HG02973 (cell line): ENCODE measurements around the gene ZNRF1.
"Not testable (repeated sequence)": the region's sequence is repeated elsewhere in the genome, so short reads cannot be mapped to it uniquely, and the experiment has no call there.

Source experiments
- ATAC-seq: cut with Tn5 transposase; IDR thresholded peaks from one replicate; pipeline ENCODE4 v1.9.1; 2021; ENCODE audit warnings: moderate library complexity; ENCODE audit not compliant: unreplicated experiment

Gene ZNRF1

DNA sequence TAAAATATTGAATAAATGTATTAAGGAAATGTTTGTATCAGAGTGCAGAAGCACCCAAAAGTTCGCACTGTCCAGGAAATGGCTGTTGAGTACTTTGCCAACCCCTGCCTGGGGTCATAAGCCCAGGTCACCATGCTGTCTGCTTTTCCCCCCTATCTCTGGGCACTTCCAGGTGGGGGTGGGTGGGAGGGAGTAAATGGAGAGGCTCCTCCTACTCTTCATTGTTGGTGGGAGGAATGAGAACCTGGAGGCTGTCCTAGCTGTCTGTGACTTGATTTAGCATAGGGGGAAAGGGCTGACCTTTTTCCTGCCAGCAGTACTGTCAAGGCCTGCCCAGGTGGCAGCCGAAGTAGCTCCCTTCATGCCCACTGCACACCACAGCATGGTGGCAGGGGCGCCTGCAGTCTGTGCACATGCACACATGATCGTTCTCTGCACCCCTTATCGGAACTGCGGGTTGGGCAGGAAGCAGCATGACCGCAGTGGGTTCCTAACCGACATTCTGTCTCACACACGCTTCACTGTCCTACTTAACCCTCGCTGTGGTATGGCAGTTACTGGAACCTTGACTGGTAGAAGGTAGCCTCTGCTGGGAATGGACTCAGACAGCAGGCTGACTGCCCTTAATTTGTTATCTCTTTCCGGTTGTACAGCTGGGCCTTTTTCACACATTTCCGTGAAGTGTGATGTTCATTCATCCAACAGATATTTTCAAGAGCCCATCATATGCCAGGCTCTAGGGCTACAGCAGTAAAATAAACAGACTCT, 76.3 kb downstream of the ZNRF1 start:
- ATAC-seq, result peak; percentile 93

DNA sequence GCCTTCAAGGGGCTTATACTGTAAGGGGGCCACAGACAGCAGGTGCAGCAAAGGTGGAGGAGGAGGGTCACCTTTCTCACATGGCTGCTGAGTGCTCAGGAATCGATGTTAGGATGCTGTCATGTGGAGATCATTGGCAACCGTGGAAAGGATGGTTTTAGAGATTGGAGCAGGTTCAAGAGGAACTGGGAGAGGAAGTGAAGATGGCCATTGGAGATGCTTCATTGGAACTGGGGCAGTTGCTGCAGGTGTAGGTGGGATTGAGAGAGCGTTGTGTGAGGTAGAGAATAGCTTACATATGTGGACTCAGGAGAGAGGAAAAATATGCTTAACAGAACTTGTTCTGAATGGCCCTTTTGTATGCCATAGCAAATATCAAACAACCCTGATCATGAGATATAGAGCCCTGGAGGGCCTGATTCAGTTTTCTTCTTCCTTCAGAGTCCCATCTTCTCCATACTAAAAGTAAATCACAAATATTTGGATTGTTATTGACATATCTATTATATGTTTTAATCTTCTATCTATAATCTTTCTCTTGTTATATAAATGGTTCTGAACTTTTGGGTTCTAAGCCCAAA, 77.0 kb downstream of the ZNRF1 start:
- peak; percentile 9 for ATAC-seq

DNA sequence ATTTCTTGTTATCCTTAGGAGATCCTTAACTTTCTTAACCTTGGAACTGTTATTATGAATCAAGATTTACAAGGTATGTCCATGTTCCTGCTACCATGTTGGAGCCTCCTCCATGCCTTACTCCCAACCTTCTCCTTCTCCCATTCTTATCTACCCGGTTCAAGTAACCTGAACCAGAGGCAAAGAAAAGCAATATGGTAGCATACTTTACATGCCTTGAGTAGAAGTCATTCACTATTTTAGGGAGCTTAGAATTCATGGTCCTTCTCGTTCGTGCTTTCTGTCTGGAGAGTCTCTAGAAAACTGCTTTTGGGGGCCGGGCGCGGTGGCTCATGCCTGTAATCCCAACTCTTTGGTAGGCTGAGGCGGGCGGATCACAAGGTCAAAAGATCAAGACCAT, 80.1 kb downstream of the ZNRF1 start:
- ATAC-seq, result no peak

DNA sequence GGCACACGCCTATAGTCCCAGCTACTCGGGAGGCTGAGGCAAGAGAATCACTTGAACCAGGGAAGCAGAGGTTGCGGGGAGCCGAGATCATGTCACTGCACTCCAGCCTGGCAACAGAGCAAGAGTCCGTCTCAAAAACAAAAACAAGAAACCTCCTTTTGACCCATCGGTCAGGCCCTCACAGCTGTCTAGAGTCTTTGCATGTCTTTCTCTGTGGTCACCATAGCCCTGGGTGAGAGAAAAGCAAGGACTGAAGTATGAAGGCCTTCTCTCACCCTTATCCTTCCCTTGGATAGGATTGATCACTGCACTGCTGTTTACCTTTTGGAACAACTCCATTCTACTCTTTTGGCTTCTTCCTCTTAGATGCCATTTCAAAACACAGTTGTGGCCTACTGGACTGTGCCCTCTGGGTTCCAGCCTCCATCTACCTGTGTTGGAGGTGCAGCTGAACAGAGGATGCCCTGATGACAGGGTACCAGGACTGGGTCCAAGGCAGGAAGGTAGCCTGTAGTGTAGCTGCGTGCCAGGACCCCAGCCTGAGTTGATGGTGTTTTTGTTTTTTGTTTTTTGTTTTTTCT, 80.6 kb downstream of the ZNRF1 start:
- ATAC-seq, result no peak

DNA sequence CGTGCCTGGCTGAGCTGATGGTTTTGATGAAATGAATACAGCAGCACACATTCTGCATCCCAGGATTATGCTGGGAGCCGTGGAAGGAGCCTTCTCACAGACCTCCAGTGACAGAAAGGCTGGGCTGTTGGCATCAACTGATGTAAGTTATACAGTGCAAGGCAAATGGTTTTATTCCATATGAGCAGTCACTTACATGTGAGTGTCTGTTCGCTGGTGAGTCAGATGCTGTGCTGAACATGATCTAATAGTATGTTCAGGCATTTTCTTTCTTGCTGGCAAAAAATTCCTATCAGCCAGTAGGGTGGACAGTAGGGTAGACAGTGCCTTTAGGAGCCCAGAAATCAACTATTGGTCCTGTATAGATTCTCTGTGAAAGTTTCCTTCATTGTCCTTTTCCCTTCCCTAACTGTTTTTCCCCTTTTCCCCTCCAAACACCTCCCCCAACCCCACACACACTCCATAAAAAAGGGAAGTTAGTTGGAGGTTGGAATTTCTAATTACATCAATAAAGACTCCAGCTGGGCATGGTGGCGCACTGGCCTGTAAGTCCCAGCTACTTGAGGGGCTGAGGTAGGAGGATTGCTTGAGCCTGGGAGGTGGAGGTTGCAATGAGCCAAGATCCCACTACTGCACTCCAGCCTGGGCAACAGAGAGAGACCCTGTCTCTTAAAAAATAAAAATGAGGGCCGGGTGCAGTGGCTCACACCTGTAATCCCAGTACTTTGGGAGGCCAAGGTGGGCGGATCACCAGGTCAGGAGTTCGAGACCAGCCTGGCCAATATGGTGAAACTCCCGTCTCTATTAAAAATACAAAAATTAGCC, 81.6 kb downstream of the ZNRF1 start:
- no peak for ATAC-seq

DNA sequence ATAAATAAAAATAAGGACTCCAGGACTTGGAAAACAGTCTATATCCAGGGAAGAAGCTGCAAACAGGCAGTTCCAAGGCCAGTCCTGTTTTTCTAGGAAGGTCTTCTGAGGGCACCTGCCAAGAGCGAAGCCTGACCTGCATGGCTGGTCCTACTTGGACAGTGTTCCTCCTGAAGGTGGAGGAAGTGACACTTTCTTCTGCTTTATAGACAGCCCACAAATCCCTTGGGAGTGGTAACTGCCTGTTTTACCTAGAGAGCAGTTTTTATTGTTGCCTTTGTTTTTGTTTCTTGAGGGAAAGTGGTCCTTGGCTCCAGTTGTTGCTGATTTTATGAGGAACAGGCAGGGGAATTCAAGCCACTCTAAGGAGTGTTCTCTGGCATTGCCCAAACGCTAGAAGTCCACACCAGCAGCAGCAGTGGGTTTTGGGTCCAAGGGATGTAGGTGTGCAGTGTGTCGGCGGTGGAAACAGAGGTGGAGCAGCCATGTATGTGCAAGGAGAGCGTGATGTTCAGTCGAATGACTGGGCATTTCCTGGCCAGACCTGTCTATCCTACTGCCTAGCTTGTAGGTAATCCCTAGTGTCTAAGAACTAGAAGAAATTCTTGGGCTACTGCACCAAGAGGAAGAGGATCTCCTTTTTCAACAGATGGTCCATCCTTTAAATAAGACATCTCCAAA, 82.5 kb downstream of the ZNRF1 start:
- ATAC-seq, result no peak

DNA sequence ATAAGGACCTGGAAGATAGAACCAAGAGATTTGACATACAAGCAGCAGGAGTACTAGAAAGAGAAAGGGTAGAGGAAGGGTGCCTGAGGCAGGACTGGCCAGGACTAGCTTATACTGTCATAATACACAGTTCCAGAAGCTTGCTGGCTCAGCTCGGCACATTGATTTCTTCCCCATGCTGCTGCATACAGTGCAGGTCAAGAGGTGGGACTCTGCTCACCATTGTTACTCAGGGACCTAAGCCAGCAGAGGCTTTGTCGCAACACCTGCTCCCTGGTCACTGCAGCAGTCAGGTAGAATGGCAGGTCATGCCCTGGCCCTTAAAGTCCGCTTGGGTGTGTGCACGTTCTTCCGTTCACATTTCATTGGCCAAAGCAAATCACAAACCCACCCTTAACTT, 85.0 kb downstream of the ZNRF1 start:
- no peak for ATAC-seq

DNA sequence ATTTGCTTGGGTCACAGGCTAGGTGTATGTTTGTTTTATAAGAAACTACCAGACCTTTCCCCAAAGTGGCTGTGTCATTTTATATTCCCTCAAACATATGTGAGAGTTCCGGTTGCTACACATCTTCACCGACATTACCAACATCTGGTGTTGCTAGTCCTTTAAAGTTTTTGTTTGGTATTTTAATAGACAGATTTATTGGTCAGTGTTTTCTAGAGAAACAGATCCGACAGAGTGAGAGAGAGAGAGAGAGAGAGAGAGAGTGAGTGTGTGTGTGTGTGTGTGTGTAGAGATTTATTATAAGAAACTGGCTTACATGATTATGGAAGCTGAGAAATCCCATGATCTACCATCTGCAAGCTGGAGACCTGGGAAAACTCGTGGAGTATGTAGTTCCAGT, 86.7 kb downstream of the ZNRF1 start:
- ATAC-seq, result no peak

DNA sequence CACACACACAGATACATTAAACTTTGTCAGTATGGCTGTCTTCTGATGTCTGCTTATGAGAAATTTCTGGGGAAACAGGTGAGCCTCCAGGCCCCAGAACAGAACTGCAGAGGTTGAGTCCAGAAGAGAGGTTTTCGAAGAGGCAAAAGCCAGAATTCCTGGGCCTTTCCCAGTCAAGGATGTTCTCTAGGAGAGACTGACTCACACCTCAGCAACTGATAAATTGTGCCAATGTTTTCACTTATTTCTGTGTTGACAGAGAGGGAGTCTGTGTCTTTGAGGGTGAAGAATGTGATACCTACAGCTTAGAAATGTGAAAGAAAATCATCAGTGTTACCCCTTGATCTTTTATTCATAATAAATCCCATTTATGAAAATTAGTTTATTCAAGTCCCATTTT, 87.5 kb downstream of the ZNRF1 start:
- no peak for ATAC-seq

DNA sequence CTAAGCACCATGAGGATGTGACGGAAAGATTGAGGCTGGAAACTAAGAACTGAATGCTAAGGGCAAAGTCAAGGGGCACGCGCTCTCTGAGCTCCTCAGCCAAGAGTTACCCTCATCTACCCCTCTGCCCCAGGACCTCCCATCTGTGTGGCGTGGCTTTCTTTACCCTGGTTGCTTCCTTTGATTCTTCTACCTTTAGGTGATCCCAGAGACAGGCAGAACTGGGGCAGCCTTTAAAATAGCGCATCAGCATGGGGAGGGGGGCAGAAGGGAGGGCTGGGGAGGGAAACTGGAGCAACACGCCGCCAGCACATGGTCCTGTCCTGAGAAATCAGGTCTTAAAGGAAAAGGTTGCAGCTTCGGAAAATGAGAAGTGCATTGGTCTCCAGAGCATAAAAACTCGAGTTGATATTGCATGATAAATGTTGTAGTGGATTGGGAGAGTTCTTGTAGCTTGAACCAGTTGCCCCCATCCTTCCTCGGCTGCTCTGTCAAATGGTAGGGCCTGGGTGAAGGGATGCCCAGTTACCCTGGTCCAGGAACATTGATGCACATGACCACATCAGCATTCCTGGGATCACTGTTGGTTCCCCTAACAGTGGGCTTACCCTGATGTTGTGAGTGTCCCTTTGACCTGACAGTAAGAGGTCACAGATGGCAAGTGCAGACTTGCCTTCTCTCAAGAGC, 88.0 kb downstream of the ZNRF1 start:
- no peak for ATAC-seq

DNA sequence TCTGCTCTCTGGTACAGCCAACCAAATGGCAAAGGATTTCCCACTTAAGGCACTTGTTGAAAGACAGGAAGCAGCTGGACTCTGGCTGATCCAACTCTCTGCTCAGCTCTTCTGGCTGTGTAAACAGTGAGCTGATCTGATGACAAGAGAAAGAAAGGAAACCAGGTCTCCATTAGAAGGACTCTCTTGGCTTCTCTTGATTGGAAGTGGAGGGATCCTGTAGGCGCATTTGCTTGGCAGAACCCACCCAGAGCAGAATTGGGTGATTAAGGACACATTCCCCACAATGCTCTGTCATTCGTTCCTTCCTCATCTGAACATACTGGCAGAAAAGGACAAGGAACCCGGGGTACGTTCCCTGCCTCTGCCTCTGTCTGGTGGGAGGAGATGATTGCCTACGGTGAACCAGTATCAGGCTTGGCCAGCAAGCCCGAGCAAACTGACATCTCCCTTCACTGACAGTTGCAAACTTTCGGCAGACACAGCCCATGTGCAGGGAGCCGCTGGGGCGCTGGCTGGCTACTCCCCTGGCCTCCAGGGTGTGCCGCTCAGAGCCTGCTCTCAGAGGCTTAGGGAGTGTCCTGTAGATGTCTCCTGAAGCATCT, 88.7 kb downstream of the ZNRF1 start:
- ATAC-seq, result no peak

DNA sequence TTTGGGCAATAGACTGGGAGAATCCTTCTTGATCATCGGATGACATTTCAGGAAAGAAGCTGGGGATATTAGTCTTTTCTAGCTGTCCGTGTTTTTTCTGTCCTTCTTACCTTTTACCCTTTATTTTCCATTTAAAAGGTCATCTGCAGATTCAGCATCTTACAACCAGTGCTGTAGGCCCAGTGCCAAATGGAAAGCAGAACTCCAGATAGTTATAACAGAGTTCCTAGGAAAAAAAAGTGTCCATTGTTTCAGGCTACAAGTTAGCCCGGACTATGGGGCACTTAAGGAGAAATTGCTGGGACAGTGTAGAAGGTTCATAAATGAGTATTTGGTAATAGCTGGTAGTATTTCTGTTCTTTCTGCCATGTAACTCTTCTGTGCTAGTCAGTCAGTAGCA, 89.4 kb downstream of the ZNRF1 start:
- no peak for ATAC-seq

DNA sequence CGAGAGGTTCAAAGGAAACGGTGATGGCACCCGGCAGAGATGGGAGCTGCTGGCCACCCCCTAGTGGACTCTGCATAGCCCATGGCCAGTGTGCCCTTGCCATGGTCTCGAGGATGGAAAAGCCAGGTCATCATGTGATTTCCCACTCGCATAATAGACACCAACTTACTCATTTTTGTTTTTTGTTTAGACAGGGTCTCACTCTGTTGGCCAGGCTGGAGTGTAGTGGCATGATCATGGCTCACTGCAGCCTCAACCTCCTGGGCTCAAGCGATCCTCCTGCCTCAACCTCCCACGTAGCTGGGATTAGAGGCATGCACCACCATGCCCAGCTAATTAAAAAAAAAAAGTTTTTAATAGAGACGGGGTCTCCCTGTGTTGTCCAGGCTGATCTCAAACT, 90.1 kb downstream of the ZNRF1 start:
- ATAC-seq, result no peak

DNA sequence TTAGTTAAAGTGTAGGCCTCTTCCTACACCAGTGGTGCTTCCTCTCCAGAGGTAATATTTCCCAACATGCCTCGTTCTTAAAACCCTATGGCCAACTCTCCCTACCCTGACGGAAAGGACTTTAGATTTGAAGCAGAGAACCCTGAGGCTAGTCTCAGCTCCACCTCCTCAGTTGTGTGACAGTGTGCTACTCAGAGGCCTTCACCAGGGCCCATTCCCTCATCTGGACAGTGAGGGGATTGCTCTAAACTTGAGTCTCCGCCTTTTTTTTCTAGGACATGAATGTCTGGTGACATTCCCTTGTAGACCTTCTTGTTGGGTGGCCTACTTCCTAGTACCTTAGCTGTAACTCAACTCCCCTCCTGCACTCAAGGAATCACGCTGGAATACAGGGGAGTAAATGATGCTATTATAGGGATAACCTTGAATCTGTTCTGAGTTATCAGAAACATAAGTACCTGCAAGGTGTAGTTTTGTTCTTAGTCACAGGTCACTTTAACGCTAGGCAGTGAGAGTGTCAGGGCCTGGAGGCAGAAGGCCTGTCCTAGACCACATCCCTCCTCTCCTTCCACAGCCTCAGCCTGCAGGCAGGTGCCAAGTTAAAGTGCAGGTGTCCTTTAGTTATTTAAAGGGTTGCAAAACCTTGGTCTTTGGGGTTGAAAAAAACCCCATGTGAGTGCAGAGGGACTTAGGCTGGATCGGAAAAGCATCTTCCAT, 90.8 kb downstream of the ZNRF1 start:
- ATAC-seq, result no peak

DNA sequence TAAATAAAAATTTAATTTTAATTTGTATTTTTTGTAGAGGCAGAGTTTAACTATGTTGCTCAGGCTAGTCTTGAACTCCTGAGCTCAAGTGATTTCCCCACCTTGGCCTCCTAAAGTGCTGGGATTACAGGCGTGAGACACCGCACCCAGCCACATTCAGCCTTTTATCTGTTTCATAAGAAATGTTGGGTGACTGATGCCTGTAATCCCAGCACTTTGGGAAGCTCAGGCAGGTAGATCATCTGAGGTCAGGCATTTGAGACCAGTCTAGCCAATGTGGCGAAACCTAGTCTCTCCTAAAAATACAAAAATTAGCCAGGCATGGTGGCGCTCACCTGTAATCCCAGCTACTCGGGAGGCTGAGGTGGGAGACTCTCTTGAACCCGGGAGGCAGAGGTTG, 92.1 kb downstream of the ZNRF1 start:
- not testable (repeated sequence) for ATAC-seq

DNA sequence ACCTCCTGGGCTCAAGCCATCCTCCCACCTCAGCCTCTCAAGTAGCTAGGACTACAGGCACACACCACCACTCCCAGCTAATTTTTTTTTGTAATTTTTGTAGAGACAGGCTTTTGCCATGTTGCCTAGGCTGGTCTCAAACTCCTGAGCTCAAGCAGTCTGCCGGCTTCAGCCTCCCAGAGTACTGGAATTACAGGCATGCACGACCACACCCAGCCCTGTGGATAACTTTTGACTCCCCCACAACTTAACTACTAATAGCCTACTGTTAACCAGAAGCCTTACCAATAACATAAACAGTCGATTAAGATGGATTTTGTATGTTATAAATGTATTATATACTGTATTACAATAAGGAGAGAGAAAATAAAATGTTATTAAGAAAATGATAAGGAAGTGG, 92.8 kb downstream of the ZNRF1 start:
- ATAC-seq, result not testable (repeated sequence)

DNA sequence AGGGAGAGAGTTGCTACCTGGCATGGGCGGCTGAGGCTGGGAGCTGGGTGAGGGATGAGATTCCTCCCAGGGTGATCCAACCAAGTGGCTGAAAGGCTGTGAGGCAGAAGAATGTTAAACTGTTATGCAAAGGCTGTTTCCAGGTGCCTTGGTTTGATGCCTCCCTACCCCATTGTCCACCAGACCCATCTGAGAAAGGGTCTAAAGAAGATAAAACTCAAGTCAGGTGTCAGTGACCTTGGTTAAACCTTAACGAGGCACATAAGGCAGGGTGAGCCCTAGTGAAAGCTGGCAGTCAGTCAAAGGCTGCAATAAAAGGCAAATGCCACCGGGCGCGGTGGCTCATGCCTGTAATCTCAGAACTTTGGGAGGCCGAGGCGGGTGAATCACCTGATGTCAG, 94.0 kb downstream of the ZNRF1 start:
- ATAC-seq, result no peak

DNA sequence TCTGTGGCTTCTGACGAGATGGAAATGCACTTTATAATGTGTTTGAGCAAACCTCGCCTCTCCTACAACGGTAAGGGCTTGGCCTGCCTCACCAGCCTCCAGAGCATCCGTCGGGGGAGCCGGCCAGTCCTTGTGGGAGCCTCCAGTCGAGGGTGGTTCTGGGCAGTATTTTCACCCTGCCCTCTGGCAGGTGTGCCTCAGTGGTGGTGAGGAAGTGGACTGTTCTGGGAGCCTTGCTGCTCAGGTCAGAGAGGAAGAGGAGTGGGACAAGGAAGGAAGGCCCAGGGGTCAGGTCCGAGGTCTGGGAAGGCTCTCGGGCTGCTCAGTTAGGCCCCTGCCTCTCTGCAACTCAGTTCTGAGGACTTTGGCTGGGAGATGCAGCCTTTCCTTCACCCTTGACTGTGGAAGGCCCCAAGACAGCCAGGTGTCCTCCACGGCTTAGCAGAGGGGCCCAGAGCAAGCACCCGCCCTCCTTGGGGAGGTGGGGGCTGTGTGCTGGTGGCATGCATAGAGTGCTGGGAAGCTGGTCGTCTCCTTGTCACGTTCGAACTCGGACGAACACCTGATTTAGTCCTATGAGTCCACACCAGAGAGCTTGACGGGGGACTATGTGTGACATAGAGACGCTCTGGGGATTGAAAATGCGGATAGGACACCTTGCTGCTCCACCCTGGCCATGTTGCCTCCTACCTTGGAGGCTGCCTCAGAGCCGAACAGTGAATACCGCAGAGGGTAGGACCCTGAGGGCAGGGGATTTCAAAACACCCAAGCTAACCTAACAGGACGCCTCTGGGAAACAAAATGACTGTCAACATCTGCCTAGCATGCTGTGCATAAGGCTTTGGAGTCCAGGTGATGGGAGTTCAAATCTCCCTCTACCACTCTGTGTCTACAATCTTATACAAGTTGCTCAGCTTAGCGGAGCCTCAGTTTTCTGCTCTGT, 95.0 kb downstream of the ZNRF1 start:
- ATAC-seq, result no peak
